ENCODE results near the gene CAPN7. TPM values are rescaled to one million over a fixed set of nuclear protein-coding genes. Genes with fewer than 3 reads are reported as not detected.

CAPN7 gene
- total and polyA plus RNA-seq, 2 donors (not counting 1 experiment from before 2014, with no cell fraction given), result 40.4 to 85.9 TPM

GRCh38 chr3:15217841-15218267 lies 11.8 kb downstream of the CAPN7 start:
- H3K27ac Mint-ChIP-seq, result no peak overlapping the region

GRCh38 chr3:15218689-15219088 lies 12.6 kb downstream of the CAPN7 start:
- Histone ChIP-seq H3K4me3 (ENCODE audit: control extremely low read depth in 1 of 5, extremely low read depth in 1 of 5, insufficient read depth in 1 of 5, low read depth in 2 of 5, low read length in 4 of 5) (no peak overlapping the region), H3K79me2 (ENCODE audit: control insufficient read depth, insufficient read depth, low read length) (peaks cover 28% of the 10 kb centered on the region), H4K20me1 (ENCODE audit: control insufficient read depth, insufficient read depth, low read length, poor library complexity, severe bottlenecking) (no peaks in the 10 kb centered on the region), H3K36me3 (replicated peaks in 1 of 2; ENCODE audit: control extremely low read depth in 1 of 2, control insufficient read depth in 1 of 2, extremely low read depth in 1 of 2, insufficient read depth in 2 of 2, low read length in 1 of 2) (peaks cover 1 to 55% of the 10 kb centered on the region in 2 experiments), H3K4me1 (ENCODE audit: control insufficient read depth in 2 of 2, insufficient read depth in 2 of 2, low read length in 2 of 2) (peaks cover 7 to 9% of the 10 kb centered on the region in 2 donors), H3K9me3 (ENCODE audit: control extremely low read depth in 1 of 3, control insufficient read depth in 2 of 3, insufficient read depth in 1 of 3, low read length in 2 of 3) (no peaks in the 10 kb centered on the region), H3K9ac (ENCODE audit: low read length) (no peak overlapping the region), H3K27me3 (replicated peaks in 1 of 4; ENCODE audit: control extremely low read depth in 1 of 4, control insufficient read depth in 3 of 4, insufficient read depth in 4 of 4, low read length in 3 of 4) (no peaks in the 10 kb centered on the region), H3K27ac (ENCODE audit: low read length in 2 of 2) (no peak overlapping the region), H3K4me2 (replicated peaks; ENCODE audit: low read depth, low read length, poor library complexity, severe bottlenecking) (no peak overlapping the region), H2AFZ (ENCODE audit: insufficient read depth, low read depth, low read length, poor library complexity, severe bottlenecking) (no peak overlapping the region)
- intact Hi-C loops (cut with micrococcal nuclease), result no loop called here
- DNase-seq, result no peak
- ChIA-PET CTCF (interaction anchor here (2.0 kb wide), 1 partner anchor 197 kb away, joined by 4 read pairs; no protein-coding TSS in a partner anchor), POLR2A (interaction anchor here (0.6 kb wide), 1 partner anchor 10 kb away, joined by 5 read pairs; no protein-coding TSS in a partner anchor)
- Mint-ChIP-seq H3K9me3 (ENCODE audit: insufficient read depth) (no peaks in the 10 kb centered on the region), H3K4me3 (no peak overlapping the region), H3K27ac (no peak overlapping the region), H3K4me1 (peaks cover 25% of the 10 kb centered on the region), H3K27me3 (no peaks in the 10 kb centered on the region)
- ATAC-seq (ENCODE audit: low read depth), result no peak
- TF ChIP-seq EZH2 (IDR thresholded peaks at IDR 0.05; ENCODE audit: borderline replicate concordance, insufficient read depth, low read depth, low read length, poor library complexity, severe bottlenecking), result no peak

More at GRCh38 chr3:15217841-15218267, 11.8 kb downstream of the CAPN7 start:
- peaks cover 3 to 55% of the 10 kb centered on the region in 2 experiments for H3K36me3 ChIP-seq (replicated peaks in 1 of 2; ENCODE audit: control extremely low read depth in 1 of 2, control insufficient read depth in 1 of 2, extremely low read depth in 1 of 2, insufficient read depth in 2 of 2, low read length in 1 of 2)
- intact Hi-C loops (cut with micrococcal nuclease), result no loop called here
- H3K4me3 ChIP-seq (ENCODE audit: control extremely low read depth in 1 of 5, extremely low read depth in 1 of 5, insufficient read depth in 1 of 5, low read depth in 2 of 5, low read length in 4 of 5), result no peak overlapping the region
- H3K27me3 Mint-ChIP-seq, result no peaks in the 10 kb centered on the region
- H4K20me1 ChIP-seq (ENCODE audit: control insufficient read depth, insufficient read depth, low read length, poor library complexity, severe bottlenecking), result no peaks in the 10 kb centered on the region
- no peak overlapping the region for H3K9ac ChIP-seq (ENCODE audit: low read length)
- H3K27ac ChIP-seq (ENCODE audit: low read length in 2 of 2), result no peak overlapping the region
- H3K4me2 ChIP-seq (replicated peaks; ENCODE audit: low read depth, low read length, poor library complexity, severe bottlenecking), result no peak overlapping the region
- POLR2A ChIA-PET, result interaction anchor here (0.9 kb wide), 1 partner anchor 167 kb away, joined by 3 read pairs; no protein-coding TSS in a partner anchor
- TF ChIP-seq CTCF (IDR thresholded peaks at IDR 0.05), result no peak
- no peak for TF ChIP-seq EZH2 (IDR thresholded peaks at IDR 0.05; ENCODE audit: borderline replicate concordance, insufficient read depth, low read depth, low read length, poor library complexity, severe bottlenecking)
- peaks cover 28% of the 10 kb centered on the region for H3K79me2 ChIP-seq (ENCODE audit: control insufficient read depth, insufficient read depth, low read length)
- no CpG with 5 or more reads among the region's 2 CpGs for WGBS (ENCODE audit: insufficient coverage)
- no peak overlapping the region for H3K4me3 Mint-ChIP-seq
- H3K4me1 Mint-ChIP-seq, result peaks cover 25% of the 10 kb centered on the region
- peaks cover 7 to 9% of the 10 kb centered on the region in 2 donors for H3K4me1 ChIP-seq (ENCODE audit: control insufficient read depth in 2 of 2, insufficient read depth in 2 of 2, low read length in 2 of 2)
- H2AFZ ChIP-seq (ENCODE audit: insufficient read depth, low read depth, low read length, poor library complexity, severe bottlenecking), result no peak overlapping the region
- H3K9me3 ChIP-seq (ENCODE audit: control extremely low read depth in 1 of 3, control insufficient read depth in 2 of 3, insufficient read depth in 1 of 3, low read length in 2 of 3), result no peaks in the 10 kb centered on the region
- H3K9me3 Mint-ChIP-seq (ENCODE audit: insufficient read depth), result no peaks in the 10 kb centered on the region
- no peaks in the 10 kb centered on the region for H3K27me3 ChIP-seq (replicated peaks in 1 of 4; ENCODE audit: control extremely low read depth in 1 of 4, control insufficient read depth in 3 of 4, insufficient read depth in 4 of 4, low read length in 3 of 4)
- ATAC-seq (ENCODE audit: low read depth), result no peak
- no peak for DNase-seq
- CTCF ChIA-PET, result interaction anchor here (0.6 to 2.0 kb wide), 9 partner anchors 9 to 1530 kb away, joined by 3 to 15 read pairs (median 3); no protein-coding TSS in a partner anchor
